ENCODE results near the gene ZNF823. TPM values are rescaled to one million over a fixed set of nuclear protein-coding genes. Genes with fewer than 3 reads are reported as not detected.

The ZNF823 gene
- total and polyA plus RNA-seq, 9 of the 15 experiments (the other 6 are each of a cell fraction or from before 2014, with no cell fraction given): 4.0 to 13.4 (median 6.1) TPM

GRCh38 chr19:11705474-11705873 lies 33.3 kb downstream of the ZNF823 start:
- Histone ChIP-seq H3K4me3 (no peak overlapping the region), H3K36me3 (ENCODE audit: control insufficient read depth, insufficient read depth, low read length) (no peaks in the 10 kb centered on the region), H3K4me2 (ENCODE audit: insufficient read depth, low read length) (no peak overlapping the region), H3K27me3 (ENCODE audit: control insufficient read depth in 2 of 2, insufficient read depth in 2 of 2, low read length in 2 of 2) (peaks cover 0 to 10% of the 10 kb centered on the region in 2 experiments; a peak in 3 of 5 replicates), H4K20me1 (replicated peaks; ENCODE audit: control insufficient read depth, insufficient read depth, low read length) (no peaks in the 10 kb centered on the region), H3K9me1 (ENCODE audit: control insufficient read depth, insufficient read depth, low read length) (no peaks in the 10 kb centered on the region), H3K4me1 (replicated peaks in 1 of 2; ENCODE audit: control insufficient read depth in 2 of 2, insufficient read depth in 2 of 2, low read length in 2 of 2) (peaks cover 6% of the 10 kb centered on the region in 2 experiments; a peak in 3 of 5 replicates), H3K9ac (ENCODE audit: insufficient read depth in 1 of 2, low read depth in 2 of 2, low read length in 2 of 2) (no peak overlapping the region; a peak in 1 of 4 replicates), H3K79me2 (ENCODE audit: control insufficient read depth, insufficient read depth, low read length) (no peaks in the 10 kb centered on the region), H3K27ac (ENCODE audit: extremely low read depth, low read depth, low read length) (no peak overlapping the region), H2AFZ (ENCODE audit: low read depth, low read length) (no peak overlapping the region), H3K9me3 (replicated peaks; ENCODE audit: control insufficient read depth, insufficient read depth, low read depth, low read length) (no peaks in the 10 kb centered on the region)
- in situ Hi-C loops (cut with MboI) (no loop called here), intact Hi-C loops (cut with micrococcal nuclease) (no loop called here)
- DNase-seq (ENCODE audit: extremely low read depth in 1 of 4, low spot score in 3 of 4): no peak
- FAIRE-seq: no peak
- POLR2A ChIA-PET: interaction anchor here (0.7 to 0.8 kb wide), 2 partner anchors 10 to 183 kb away, joined by 3 read pairs; no protein-coding TSS in a partner anchor
- TF ChIP-seq TAF1 (IDR thresholded peaks at IDR 0.05; ENCODE audit: control insufficient read depth, extremely low read depth, insufficient read depth, low read length, severe bottlenecking) (no peak), HMGXB4 (CRISPR knock-in tag; IDR thresholded peaks at IDR 0.05) (no peak), ELK3 (CRISPR knock-in tag; IDR thresholded peaks at IDR 0.05) (no peak), MEIS2 (IDR thresholded peaks at IDR 0.05; ENCODE audit: partially characterized antibody) (no peak), NCOA2 (IDR thresholded peaks at IDR 0.05; ENCODE audit: partially characterized antibody in 2 of 2) (no peak), ZNF239 (CRISPR knock-in tag; IDR thresholded peaks at IDR 0.05) (no peak), ZNF699 (CRISPR knock-in tag; IDR thresholded peaks at IDR 0.05; ENCODE audit: insufficient replicate concordance) (no peak), TOE1 (IDR thresholded peaks at IDR 0.05; ENCODE audit: borderline replicate concordance) (no peak), TOE1 (CRISPR knock-in tag; IDR thresholded peaks at IDR 0.05; ENCODE audit: borderline replicate concordance, low read depth) (no peak), NR0B1 (IDR thresholded peaks at IDR 0.05; ENCODE audit: partially characterized antibody) (no peak)
- BruUV-seq (replicated peaks): no TSS peak
- CTCF ChIA-PET (ENCODE audit: low intra/inter-chr PET ratio): no interaction called here
- 21% methylated on average over 3 of the region's 3 CpGs for WGBS (ENCODE audit: insufficient coverage, low coverage, missing lambda C conversion rate)
- no peak for ATAC-seq

Data from K562 (cell line).